HepG2 (cell line): ENCODE data around the gene GGA1.

Source experiments
- ATF3 ChIP-seq: sonication (generic); formaldehyde crosslinking; IDR thresholded peaks from 2 replicates; pipeline ENCODE4 v1.4.0; 2020; ENCODE audit warnings: missing genetic modification reagents
- GABPA ChIP-seq, 2 experiments: IDR thresholded peaks; 2 replicates each; pipeline ENCODE4 v1.6.1; 2011 to 2016; ENCODE audit warnings: low read depth in 2 of 2, low read length in 1 of 2, missing biosample characterization in 1 of 2, missing genetic modification characterization in 1 of 2
- GLI4 ChIP-seq: sonication (generic); formaldehyde crosslinking; IDR thresholded peaks from 2 replicates; pipeline ENCODE4 v1.5.1; 2020; ENCODE audit warnings: missing genetic modification reagents, mild to moderate bottlenecking, moderate library complexity, borderline replicate concordance
- NFE2L1 ChIP-seq: sonication (generic); formaldehyde crosslinking; IDR thresholded peaks from 2 replicates; pipeline ENCODE4 v1.4.0; 2020; ENCODE audit warnings: missing genetic modification reagents, mild to moderate bottlenecking, borderline replicate concordance
- NFYB ChIP-seq: sonication (generic); formaldehyde crosslinking; IDR thresholded peaks from 2 replicates; pipeline ENCODE4 v1.4.0; 2020; ENCODE audit warnings: missing genetic modification reagents
- NR2F1 ChIP-seq, 2 experiments: fragments of 450-650 bp in 1 of 2; formaldehyde crosslinking in 1 of 2; IDR thresholded peaks; 2 replicates each; pipeline versions ENCODE4 v1.5.0 to v1.6.1; 2016 to 2020; ENCODE audit warnings: mild to moderate bottlenecking in 1 of 2, missing compliant biosample characterization in 1 of 2, missing genetic modification reagents in 1 of 2, moderate library complexity in 1 of 2
- REST ChIP-seq, 2 experiments: IDR thresholded peaks; 2 replicates each; pipeline ENCODE4 v1.6.1; 2011 to 2012; ENCODE audit warnings: low read length in 2 of 2, borderline replicate concordance in 1 of 2, low read depth in 1 of 2, mild to moderate bottlenecking in 1 of 2, moderate library complexity in 1 of 2
- RFX5 ChIP-seq: IDR thresholded peaks from 2 replicates; pipeline ENCODE4 v1.6.1; 2011; ENCODE audit warnings: low read depth, low read length, improper control_type of control experiment
- ZFP36 ChIP-seq: fragments of 150-350 bp; IDR thresholded peaks from 2 replicates; pipeline ENCODE4 v1.6.1; 2018; ENCODE audit warnings: borderline replicate concordance, low read length, low read depth; ENCODE audit not compliant: partially characterized antibody
- ZFX ChIP-seq: sonication (generic); formaldehyde crosslinking; IDR thresholded peaks from 2 replicates; pipeline ENCODE4 v1.4.0; 2020; ENCODE audit warnings: mild to moderate bottlenecking, low read depth, missing genetic modification reagents, moderate library complexity
- ZNF672 ChIP-seq: sonication (generic); formaldehyde crosslinking; IDR thresholded peaks from 2 replicates; pipeline ENCODE4 v1.8.1; 2022; ENCODE audit warnings: missing genetic modification reagents
- ZNF850 ChIP-seq: sonication (generic); formaldehyde crosslinking; conservative IDR thresholded peaks from 2 replicates; pipeline ENCODE4 v1.9.0; 2021; ENCODE audit warnings: mild to moderate bottlenecking, missing genetic modification reagents

GRCh38 chr22:37570661-37570976, 38.0 kb upstream of the GGA1 start:
- TF ChIP-seq NFYB (CRISPR knock-in tag) (no peak), ZNF672 (CRISPR knock-in tag) (no peak), ATF3 (CRISPR knock-in tag) (no peak), GLI4 (CRISPR knock-in tag) (no peak), GABPA (IDR thresholded peaks at IDR 0.05; ENCODE audit: low read depth, low read length) (no peak), GABPA (CRISPR knock-in tag; IDR thresholded peaks at IDR 0.05; ENCODE audit: low read depth) (no peak), ZFP36 (no peak), ZFX (CRISPR knock-in tag) (no peak), RFX5 (no peak), NFE2L1 (CRISPR knock-in tag) (no peak), ZNF850 (no peak), NR2F1 (CRISPR knock-in tag; IDR thresholded peaks at IDR 0.05) (no peak; a peak in 1 of 4 replicates), REST (IDR thresholded peaks at IDR 0.05; ENCODE audit: borderline replicate concordance in 1 of 2, low read depth in 1 of 2, low read length in 2 of 2) (no peak)
